NCI-H1105 treated with DMSO at 0.1 percent for 48 hours (cell line): ENCODE results near the gene INSRR.

Experiments
- DNase-seq: peaks from one replicate; lab custom pipeline; 2025; lab: John Stamatoyannopoulos, UW

The INSRR gene

GRCh38 chr1:156858959-156859522 is at the start of gene INSRR:
INSRR (minus strand) TSS chr1:156859117; CDS start chr1:156858621, 496 bp downstream.
- DNase-seq = no peak

DNA sequence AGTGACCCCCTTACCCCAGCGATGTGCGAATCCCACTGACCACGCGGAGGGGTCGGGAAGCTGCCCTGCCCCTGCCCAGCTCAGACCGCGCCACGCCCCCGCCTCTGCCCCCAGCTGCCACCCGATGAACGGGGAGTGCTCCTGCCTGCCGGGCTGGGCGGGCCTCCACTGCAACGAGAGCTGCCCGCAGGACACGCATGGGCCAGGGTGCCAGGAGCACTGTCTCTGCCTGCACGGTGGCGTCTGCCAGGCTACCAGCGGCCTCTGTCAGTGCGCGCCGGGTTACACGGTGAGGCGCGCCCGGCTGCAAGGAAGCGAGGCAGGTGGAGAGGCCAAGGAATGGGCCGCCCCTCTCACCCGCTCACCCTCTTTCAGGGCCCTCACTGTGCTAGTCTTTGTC is 49.6 kb upstream of the INSRR start:
- no peak for DNase-seq

GRCh38 chr1:156906206-156906906 is 47.4 kb upstream of the INSRR start:
- no peak for DNase-seq

DNA sequence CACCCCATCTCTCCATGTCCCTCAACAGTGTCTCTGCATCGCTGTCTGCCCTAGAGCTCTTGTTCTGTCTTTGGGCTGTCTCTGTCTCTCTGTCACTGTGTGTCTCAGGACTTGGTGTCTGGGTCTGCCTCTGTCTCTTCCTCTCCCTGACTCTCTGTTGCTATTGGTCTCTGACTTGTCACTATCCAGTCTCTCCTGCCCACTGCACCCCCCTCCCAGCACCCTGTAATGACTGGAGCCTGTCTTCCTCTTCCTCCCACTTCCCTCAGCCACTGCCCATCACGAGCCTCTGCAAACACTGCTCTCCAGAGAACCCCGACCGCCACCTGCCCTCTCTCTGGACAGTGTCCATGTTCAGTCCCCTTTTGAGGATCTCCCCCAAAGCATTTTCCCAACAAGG is 46.7 kb upstream of the INSRR start:
- DNase-seq = no peak

DNA sequence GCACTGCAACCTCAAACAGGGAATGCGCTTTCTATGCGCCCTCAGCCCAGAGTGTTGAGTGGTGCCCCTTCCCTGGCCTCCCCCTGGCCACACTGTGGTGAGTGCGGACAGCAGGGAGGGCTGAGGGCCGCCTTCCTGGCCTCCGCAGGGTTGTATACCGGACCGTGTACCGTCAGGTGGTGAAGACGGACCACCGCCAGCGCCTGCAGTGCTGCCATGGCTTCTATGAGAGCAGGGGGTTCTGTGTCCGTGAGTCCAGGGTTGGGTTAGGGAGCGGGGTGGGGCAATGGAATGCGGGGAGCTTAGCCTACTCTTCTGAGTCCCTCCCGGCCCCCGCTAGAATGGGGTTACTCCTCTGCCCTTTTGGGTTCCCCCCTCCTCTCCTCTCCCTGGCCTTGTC is 46.3 kb upstream of the INSRR start:
- no peak for DNase-seq

- DNase-seq = no peak
Measured at GRCh38 chr1:156904187-156904959, 45.5 kb upstream of the INSRR start.

GRCh38 chr1:156903328-156904091 is 44.6 kb upstream of the INSRR start:
- DNase-seq = no peak

DNA sequence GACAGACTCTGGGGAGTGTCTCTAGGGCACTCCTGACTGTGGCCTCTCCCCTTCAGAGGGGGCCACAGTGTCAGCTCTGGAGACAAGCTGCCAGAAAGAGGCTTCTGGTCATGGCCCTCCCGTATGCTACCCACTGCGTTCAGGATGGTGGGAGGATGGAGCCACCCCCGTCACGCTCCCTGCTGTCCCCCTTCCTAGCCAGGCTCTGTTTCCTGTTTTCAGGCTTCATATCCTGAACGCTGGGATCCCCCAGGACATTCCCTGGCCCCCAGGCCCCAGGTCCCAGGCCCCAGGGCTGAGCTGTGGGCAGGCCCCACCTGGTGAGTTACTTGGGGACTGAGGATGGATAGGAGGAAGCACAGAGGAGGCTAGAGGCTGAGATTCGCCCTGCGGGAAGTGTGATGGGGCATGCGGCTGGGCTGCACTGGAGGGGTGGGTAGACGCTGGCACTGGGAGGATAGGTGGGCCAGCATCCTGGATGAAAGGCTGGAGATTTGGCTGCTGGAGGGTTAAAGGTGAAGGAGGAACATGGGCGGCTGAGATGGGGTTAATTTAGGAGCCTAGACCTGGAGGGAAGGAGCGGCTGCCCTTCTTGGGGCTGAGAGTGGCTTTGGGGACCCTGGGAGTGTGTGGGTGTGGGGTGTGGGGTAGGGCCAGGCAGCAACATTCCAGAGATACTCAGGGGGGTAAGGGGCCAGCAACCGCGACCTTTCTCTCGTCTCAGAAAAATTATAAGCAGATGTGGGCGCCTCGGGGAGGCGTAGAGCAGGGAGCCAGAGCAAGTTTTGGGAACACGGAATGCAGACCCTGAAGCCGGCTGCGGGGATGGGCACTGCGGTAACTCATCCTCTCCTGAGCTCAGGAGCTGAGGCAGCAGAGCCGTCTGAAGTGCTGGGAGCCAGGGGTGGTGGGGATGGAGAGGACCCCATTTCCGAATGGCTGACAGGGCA is 43.3 kb upstream of the INSRR start:
- DNase-seq = no peak

DNA sequence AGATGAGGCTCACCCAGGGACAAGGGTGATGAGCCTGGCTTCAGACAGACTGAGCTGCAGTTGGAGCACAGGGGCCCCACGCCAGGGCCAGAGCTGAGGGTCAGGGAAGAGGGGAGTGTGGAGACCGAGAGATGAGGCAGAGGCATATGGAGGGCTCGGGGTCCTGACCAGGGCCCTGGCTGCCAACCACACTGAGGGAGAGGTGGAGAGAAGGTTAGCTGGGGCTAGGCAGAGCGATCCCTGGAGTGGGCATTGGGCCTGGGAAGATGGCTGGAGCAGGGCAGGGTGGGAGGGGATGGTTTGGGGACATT is 42.6 kb upstream of the INSRR start:
- DNase-seq = no peak

- no peak for DNase-seq
Measured at GRCh38 chr1:156900896-156901589, 42.1 kb upstream of the INSRR start.

DNA sequence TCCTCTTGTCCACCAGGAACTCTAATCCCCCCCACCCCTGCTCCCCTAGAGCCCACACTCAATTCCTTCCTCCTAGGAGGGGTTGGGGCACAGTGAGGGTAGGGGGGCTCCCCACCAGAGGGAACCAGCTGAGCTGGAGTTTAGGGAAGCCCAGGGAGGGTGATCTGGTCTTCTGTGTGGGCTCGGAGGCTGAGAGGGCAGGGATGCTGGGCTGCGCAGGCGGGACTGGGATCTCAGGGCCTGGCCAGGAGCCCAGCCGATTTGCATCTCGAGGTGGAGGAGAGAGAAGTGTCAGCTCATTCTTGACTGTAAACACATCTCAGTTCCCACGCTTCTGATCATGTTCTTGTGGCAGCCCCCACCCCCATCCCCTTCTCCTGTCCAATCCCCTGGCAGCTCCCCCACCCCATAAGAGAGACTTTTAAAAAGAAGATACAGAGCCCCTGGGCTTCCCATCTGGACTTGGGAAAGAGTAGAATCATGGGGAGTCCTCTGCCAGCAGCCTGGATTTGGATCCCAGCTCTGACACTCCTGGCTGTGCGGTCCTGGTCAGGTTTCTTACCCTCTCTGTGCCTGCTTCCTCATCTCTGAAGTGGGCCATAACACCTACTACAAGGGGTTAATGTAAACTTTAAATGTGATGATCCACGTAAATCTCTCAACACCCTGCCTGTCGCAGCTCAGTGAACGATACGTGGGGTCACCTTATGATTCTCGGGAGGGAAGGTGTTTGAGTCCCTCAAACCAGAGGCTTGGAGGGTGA is 41.2 kb upstream of the INSRR start:
- no peak for DNase-seq

- DNase-seq = no peak
Measured at GRCh38 chr1:156898971-156899664, 40.2 kb upstream of the INSRR start.

- DNase-seq = no peak
Measured at GRCh38 chr1:156898161-156898566, 39.2 kb upstream of the INSRR start.

DNA sequence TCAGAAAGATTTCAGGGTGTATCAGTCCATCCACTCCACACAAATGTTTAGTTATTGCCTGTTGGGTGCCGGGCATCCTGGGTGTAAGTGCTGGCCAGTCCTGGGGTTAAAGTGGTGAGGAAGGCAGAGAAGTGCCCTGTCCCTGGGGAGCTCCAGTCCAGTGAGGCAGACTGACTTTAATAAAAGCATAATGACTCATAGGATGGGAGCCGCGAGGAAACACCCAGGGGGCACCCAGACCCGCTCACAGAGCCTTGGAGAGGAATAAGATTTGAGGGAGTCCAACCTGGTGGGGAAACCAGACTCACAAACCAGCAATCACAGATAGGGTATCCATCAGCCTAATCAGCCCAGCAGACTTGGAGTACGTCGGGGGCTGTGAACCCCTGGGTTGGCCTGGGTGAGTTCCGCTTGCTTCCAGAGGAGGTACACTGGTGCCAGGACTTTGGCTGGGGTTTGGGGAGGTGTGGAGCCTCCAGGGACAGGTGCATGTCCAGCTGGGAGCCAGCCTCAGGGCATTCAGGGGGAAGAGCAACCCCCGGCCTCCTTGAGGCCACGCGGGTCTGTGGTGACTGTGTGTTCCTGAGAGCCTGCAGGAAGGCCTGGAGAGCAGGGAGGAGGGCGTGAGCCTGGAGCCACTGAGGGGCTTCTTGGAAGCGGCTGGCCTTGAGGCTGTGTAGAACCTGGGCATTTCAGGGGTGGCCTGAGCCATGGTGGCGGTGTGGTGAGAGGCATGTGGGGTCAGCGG is 38.3 kb upstream of the INSRR start:
- no peak for DNase-seq

DNA sequence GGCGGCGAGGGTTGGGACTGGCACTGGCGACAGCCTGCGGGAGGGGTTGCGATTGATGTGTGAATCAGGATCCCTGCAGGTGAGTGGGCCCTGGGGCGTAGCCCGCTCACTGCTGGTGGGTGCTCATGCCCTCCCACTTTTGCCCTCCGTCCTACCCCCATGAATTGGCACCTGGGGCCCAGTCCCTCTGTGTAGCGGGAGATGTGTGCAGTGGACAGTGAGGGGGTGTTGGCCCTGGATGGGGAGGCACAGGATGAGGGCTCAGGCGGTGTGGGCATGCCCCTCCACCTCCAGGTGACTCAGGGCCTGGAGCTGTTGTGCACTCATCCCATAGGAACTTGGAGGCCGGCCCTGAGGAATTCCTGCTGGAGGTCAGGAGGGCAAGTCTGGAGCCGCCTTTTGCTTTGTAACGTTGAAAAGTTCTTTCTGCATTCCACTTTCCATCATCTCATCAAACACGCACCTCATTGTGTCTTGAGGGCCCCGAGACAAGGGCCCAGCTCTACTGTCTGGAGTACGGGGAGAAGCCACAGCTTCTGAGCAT is 37.6 kb upstream of the INSRR start:
- DNase-seq = no peak

- DNase-seq = no peak
Measured at GRCh38 chr1:156895927-156896326, 37.0 kb upstream of the INSRR start.

- DNase-seq = no peak
Measured at GRCh38 chr1:156895455-156895812, 36.5 kb upstream of the INSRR start.

- DNase-seq = no peak
Measured at GRCh38 chr1:156894711-156895454, 36.0 kb upstream of the INSRR start.
